GM19438 (cell line): ENCODE measurements around the gene SLF2.
A peak's percentile ranks its signal among the peaks of the same experiment; 100 is the strongest.

Experiments
- ATAC-seq: cut with Tn5 transposase; IDR thresholded peaks from one replicate; pipeline ENCODE4 v1.9.1; 2021; ENCODE audit warnings: low read depth; ENCODE audit not compliant: unreplicated experiment

Gene SLF2

DNA sequence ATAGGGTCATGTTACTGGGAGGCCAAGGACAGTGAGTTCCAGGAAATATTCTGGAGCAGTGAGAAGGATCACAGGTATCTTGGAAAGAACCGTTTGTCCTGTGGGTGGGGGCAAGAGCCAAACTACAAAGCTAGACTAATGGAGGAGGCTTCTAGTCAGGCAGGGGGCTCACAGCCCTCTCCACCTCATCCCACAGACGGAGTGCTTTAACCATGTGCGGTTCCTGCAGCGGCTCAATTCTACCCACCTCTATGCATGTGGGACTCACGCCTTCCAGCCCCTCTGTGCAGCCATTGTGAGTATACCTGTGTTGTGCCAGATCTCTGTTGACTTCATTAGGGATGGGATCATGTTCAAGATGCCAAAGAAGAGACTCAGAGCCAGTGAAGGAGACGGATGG is 64.7 kb downstream of the SLF2 start:
- ATAC-seq: no peak

- ATAC-seq: no peak
These were observed 65.5 kb downstream of the SLF2 start for GRCh38 chr10:100978121-100978900.

DNA sequence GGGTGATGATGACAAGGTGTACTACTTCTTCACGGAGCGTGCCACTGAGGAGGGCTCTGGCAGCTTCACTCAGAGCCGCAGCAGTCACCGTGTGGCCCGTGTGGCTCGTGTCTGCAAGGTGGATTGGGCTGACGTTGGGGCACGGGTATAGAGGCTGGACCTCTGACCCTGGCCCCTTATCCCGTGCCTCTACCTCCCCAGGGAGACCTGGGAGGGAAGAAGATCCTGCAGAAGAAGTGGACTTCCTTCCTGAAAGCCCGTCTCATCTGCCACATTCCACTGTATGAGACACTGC is 66.1 kb downstream of the SLF2 start:
- no peak for ATAC-seq

DNA sequence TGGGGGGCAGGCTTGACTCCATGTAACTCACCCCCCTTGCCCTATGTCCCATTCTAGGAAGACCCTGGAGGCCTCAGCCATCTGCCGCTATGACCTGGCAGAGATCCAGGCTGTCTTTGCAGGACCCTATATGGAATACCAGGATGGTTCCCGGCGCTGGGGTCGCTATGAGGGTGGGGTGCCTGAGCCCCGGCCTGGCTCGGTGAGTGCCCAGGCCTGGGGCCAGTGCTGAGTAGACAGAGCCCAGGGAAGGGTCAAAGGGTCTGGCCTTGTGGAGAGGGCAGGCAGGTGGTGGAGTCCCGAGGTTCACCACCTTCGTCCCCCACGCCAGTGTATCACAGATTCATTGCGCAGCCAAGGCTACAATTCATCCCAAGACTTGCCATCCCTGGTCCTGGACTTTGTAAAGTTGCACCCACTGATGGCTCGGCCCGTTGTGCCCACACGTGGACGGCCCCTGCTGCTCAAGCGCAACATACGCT is 67.1 kb downstream of the SLF2 start:
- ATAC-seq: no peak

DNA sequence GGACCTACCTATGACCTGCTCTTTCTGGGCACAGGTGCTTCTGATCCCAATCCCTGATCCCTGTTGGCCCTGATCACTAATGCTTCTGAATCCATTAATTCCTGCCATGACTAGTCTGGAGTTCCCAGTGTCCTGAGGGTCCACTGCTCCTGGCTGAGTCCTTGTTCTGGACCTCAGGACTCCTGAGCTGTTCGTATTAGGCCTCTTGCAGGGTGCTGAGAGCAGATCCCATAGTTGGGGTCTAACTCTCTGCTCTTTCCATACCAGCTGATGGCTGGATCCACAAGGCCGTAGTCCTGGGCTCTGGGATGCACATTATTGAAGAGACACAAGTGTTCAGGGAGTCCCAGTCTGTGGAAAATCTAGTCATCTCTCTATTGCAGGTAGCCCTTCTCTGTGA is 67.5 kb downstream of the SLF2 start:
- ATAC-seq: no peak

DNA sequence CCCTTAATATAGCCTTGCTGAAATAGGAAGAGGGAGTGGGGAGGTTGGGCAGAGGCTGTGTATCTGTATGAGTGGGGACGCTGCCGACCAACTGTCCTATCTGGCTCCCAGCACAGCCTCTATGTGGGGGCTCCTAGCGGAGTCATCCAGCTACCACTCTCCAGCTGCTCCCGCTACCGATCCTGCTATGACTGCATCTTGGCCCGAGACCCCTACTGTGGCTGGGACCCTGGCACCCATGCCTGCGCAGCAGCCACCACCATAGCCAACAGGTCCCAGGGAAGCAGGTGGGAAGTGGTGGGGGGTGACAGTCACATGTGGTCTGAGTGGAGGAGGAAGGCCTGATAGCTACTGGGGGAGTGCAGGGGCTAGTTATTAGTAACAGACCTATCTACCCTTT is 67.9 kb downstream of the SLF2 start:
- ATAC-seq: no peak

- no peak for ATAC-seq
These were observed 68.5 kb downstream of the SLF2 start for GRCh38 chr10:100981178-100981772.

- ATAC-seq: no peak
These were observed 70.4 kb downstream of the SLF2 start for GRCh38 chr10:100982916-100983830.

GRCh38 chr10:100983868-100984671 is 71.3 kb downstream of the SLF2 start:
- no peak for ATAC-seq

- no peak for ATAC-seq
These were observed 72.0 kb downstream of the SLF2 start for GRCh38 chr10:100984672-100985177.

DNA sequence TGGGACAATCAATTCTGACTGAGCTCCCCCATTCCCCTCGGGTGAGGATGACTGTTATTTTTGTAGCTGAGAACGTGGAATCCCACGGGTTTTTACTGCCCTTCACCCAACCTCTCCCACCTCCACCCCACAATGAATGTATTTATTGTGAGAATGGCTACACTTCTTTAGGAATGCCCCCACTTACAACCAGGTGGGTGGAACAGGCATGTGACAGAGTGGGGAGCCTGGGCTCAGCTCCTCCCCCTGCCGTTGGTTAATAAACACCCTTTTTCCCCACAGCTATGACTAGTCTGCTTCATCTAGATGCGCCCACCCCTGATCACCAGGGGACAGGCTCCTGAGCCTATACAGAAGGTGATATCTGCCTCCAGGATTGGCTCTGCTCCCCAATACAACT is 72.6 kb downstream of the SLF2 start:
- no peak for ATAC-seq

- no peak for ATAC-seq
These were observed 73.8 kb downstream of the SLF2 start for GRCh38 chr10:100986623-100986951.

DNA sequence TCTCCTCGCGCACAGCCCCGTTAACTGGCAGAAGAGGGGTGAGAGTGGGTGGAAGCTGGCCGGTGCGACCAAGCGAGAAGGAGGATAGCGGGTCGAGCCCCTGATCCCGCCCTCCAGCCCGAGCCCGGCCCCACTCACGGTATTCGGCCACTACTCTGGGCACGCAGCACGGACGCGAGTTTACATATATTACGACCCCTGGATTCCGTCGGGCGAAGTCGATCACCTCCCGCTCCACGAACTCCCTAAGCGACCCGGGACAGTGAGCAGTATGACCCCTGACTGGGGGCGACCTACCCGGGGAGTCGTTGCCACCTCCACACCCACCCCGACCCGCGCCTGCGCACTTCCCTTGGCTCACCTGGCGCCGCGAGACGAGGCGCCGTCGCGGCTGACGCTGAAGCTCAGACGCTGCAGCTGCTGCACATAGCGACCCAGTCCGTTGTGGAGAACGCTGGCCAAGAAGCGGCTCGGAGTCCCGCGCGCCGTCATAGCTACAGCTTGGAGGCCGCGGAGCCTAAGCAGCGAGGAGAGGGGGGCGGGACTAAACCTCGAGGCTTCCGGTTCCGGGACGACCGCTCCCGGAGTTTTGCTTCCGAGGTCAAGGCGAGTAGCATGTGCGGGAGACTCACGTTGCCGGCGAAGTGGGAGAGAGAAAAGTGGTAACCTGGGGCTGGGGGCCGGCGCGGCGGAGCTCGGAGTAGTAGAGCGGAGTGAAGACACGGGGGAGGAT is 74.4 kb downstream of the SLF2 start, which contains the start of the genes MRPL43 and TWNK:
Gene MRPL43, minus strand, starts transcription at position 546 of the 733 bp plus-strand sequence. Its CDS starts 54 bp downstream, at position 492.
Gene TWNK, plus strand, starts transcription at position 592 of the 733 bp plus-strand sequence. CDS start 668 bp downstream, outside the sequence.
- peak; percentile 94 for ATAC-seq

DNA sequence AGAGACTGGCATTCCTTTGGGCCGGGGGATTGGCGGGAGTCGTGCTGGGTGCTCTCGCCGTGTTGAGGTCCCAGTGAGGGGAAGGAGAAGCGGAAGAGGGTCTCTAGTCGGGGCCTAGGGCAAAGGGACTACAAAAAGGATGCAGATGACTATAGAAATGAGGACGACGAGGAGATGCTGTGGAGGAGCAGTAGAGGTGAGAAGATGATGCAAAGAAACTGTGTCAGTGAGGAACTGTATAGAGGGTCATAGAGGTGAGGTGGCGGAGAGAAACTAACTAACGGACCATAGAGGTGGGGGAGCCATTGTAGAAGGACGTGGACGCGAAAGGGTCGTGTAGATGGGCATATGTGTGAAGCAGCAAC is 74.9 kb downstream of the SLF2 start:
- ATAC-seq: peak; percentile 18

DNA sequence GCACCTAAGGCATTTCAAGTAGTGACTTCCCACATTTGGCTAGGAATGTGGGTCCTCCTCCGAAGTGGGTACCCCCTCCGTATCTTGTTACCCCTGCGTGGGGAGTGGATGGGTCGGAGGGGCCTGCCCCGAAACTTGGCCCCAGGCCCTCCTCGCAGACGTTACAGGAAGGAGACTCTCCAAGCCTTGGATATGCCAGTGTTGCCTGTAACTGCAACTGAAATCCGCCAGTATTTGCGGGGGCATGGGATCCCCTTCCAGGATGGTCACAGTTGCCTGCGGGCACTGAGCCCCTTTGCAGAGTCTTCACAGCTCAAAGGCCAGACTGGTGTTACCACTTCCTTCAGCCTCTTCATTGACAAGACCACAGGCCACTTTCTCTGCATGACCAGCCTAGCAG is 75.4 kb downstream of the SLF2 start:
- no peak for ATAC-seq

- no peak for ATAC-seq
These were observed 76.3 kb downstream of the SLF2 start for GRCh38 chr10:100989088-100989487.

DNA sequence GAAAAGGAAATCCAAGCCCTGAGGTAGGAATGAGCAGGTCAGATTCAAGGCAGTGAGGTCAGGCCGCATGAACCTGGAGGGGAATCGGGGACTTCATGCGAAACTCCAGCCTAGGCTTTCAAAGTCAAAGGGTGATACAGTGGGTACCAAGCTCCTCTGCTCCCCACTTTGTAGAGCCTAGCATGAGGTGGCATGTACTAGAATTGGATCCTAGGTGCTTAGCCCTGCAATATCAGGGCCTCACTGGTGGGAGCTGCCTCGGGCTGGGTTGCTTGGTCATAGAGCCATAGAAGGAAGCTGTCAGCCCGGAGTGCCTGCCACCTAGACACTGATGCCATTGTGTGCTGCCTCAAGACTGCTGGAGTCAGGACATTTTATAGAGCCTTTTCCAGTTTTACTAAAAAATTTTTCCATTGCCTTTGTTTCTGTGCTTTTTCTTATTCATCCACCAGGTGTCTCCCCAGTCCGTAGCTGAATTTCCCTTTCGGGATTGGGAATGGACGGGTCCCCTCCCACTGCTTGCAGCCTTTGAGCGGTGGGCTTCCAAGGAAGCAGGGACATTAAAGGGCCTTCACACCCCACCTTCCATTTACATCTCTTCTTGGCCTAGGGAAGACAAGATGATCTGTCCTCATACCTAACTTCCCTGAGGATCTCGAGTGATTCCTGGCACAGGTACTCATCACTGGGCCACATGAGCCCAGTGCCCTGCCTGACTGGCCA is 81.4 kb downstream of the SLF2 start:
- no peak for ATAC-seq

DNA sequence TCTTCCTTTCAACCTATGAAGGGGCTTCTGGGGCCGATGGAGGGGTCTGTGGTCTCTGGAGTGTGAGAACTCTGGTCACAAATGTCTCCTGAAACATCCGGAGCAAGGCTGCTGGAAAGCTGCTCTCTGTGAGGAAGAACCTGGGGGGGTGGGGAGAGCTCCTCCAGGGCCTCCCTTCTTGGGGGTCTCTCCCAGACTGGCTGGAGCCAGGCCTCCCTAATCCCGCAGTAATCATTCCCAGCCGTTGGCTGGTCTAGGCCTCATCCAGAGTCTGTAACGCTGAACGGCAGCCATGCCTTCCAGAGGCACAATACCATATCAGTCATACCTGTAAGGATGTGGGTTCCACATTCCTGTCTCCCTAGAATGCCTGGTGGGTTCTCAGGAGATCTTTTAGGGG is 82.4 kb downstream of the SLF2 start:
- ATAC-seq: no peak
